ENCODE measurements around the gene PVALB.

PVALB gene

DNA sequence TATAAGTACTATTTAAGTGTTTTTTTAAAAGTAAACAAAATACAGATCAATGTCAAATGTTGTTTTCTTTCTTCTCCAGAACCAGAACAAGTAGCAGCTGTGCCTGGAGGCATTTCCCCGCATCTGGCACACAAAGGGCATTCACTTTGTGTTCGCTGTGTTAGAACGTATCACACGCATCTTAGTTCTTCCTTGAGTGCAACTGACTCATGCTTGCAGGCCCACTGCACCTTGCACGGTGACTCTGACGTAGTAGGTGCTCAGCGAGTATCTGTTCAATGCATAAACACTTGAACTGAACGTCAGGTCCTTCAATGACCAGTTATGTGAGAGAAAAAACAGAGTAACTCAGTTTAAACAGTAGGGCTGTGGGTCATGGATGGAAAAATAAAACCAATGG is 44.4 kb downstream of the PVALB start:
- no peak for DNase-seq (ENCODE audit: low read depth)

DNA sequence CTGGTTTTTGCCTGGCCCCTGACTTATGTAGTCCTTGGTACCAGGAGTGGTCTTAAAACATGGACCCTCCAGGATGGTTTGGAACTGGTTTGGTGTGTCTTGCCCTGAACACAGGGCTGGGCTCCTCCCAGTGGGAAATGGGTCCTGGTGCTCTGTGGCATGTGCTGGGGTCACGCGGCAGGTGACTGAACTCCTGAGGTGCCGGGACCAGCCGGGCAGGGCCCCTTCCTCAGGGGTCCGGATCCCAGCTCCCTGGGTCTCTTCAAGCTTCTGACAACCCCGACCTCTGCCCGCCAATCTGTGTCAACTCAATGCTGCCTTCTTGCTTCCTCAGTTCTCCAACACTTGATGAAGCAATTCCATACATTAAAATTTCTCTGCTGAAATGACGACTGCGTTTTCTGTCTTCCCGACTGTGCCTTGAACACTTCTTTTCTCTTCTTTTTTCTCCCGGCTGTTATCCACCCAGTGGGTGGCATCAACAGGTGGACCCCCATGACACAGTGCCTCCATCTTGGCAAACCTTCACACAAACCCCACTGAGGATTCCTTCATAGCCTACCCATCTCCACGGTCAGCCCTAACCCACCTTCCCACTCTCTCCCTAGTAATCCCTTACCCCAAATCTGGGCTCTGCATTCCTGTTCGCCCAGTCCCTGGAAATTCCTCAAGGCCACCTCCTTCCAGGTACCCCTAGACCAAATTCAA is 45.3 kb downstream of the PVALB start:
- no peak for DNase-seq (ENCODE audit: low read depth)

DNA sequence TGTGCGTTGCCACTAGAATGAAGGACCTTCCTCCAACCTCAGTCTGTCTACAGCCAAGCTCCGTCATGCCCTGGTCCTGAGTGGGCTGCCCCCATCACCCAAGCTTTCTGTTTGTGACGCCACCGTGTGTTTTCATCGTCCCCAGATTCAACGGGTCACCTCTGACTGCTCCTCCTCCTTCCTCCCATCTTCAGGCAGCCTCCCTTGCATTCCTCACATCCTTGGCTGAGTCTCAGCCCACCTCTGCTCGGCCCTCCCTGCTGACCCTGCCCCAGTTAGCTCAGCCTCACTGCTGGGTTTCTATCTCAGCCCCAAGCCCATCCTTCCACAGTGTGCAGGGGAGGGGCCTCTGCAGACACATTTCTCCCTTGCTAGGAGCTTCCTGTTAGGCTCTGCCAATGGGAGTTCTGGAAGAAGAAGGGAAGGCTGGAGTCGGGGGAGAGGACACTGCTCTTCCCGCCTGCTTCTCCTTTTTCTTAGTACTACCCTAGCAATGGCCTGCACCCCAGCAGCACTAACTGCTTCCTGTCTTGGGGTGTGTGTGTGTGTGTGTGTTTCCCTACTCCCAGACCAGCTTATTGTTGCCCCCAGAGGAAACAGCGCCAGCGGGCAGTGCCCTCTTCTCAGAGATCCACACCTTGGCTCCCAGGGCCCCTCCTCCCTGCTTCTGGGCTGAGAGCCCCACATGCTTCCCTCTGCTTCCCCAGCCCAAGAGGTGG is 46.2 kb downstream of the PVALB start:
- DNase-seq (ENCODE audit: low read depth), result no peak

DNA sequence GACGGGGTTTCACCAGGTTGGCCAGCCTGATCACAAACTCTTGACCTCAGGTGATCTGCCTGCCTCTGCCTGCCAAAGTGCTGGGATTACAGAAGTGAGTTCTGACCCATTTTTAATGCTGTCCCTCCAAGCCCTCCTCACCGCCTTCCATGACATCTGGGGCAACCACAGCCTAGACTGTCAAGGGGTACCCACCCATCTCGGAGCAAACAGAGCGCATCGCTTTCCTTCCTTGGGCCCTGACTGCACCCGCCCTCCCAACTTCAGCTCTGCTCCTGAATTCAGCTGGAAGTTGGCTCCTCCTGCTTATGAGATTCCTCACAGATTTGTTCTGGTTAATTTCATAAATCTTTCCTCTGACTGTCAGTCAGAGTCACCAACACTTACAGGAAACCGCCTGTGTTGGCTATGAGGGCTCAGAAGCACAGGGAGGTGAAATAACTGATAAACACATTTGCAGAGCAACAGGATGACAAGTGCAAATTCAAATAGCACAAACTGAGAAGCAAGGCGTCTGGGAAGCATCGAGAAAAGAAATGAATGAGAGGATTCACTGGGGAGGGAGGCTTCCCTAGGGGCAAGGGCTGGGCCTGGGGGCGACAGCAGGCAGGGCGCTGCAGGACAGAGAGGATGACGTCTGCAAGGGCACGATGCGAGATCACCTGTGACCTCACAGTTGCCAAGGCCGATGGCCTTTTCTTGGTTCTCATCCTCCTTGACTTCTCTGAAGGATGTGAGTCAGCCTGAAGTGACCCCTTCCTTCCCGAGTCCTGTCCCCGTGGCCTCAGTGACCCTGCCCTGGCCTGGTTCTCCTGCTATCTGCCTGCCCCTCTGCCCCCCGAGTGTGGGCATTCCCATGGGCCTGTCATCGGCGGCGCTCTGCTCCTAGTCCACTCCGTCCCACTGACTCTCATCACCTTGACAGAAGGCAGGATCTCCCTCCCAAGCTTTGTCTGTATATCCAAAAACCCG is 47.0 kb downstream of the PVALB start:
- no peak for DNase-seq (ENCODE audit: low read depth)

DNA sequence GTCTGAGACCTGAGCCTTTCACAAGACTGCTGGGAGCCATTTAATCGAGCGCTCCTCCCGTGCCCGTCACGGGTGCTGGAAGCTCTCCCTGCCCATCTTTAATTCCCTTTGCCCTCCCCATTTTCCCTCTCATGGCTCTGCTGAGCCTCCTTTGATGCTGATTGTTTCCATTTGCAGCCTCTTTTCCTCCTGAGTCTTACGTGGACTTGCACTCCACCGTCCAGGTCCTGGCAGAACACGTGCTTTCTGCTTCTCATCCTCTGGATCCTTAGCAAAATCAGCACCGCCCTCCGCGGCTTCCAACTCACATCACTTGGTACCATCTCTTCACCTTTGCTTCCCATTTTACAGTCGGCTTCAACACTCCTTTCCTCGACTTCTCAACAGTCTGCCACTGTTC is 48.2 kb downstream of the PVALB start:
- DNase-seq (ENCODE audit: low read depth), result no peak

DNA sequence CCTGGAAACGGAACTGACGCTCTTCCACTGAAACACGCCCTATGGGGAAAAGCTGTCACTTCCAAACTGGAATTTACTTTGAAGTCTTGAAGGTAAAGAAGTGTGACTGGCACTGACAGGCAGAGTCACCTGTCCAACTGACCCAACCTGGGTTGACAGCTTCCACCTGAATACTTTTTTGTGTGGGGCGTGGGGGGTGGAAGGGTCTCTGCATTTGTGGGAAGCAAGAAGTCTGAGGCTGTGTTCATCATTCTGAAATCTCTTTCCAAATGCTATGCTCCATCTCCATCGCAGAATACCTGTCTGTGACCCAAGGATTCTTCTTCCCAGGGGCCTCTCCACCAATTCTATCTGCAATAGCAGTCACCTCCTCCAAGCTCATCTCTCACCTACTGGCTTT is 48.7 kb downstream of the PVALB start:
- no peak for DNase-seq (ENCODE audit: low read depth)

GRCh38 chr22:36767035-36767775 is 49.6 kb downstream of the PVALB start:
- DNase-seq (ENCODE audit: low read depth), result no peak

DNA sequence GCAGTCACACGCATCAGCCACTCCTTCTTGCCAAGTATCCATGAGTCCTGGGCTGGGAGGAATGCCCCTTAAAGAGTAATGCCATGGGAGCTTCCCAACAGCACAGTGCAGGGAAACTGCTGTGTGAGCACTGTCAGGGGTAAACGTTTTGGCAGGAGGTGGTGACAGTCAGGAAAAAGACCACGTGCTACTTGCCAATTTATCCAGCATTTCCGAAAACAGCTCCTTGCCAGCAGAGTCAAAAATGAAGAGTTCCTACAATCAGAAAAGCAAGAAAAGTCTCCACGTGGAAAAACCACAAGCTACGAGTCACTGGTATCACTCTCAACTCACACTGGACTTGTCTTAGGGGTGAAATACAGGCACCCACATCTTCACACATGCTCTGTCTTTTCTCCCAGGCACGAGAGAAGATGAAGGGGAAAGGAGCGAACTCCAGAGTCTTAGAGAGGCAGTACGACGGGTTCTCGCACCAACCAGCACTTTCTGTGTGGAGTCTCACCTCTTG is 50.8 kb downstream of the PVALB start:
- peak; percentile 18 for DNase-seq (ENCODE audit: low read depth)

DNA sequence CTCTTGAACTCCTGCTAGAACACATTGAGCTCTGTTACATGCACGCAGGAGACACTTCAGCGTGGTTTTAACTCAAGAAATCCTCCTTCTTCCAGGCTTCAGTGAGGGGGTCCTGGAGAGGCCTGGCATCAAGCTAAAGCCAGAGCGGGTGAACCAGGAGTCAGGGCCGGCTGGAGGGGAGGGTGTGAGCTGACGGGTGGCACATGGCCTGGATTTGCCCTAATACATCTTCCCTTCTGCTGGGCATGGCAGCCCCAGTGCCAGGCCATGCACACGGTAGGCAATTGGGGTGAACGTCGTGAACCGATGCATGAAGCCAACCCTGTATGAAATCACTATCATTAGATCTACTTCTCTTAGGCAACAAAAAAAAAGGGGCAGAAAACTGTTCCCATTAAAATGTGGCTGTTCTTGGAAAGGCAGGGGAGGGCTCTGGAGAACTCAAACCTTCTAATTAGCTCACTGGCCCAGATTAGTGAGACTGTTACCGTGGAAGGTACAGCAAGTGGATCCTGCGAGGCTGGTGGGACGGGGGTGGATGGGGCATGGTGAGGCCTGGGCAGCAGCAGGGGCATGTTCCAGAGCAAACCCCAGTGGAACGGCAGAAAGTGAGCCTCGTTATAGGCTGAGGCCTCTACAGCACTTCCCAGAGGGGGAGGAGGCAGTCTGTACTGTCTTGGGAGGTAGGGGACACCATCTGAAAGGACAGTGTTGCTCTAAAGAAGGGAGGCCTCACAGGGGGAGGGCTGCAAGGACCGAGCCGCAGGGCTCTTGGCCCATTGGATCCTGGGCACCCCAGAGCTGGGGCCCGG is 51.5 kb downstream of the PVALB start:
- no peak for DNase-seq (ENCODE audit: low read depth)

DNA sequence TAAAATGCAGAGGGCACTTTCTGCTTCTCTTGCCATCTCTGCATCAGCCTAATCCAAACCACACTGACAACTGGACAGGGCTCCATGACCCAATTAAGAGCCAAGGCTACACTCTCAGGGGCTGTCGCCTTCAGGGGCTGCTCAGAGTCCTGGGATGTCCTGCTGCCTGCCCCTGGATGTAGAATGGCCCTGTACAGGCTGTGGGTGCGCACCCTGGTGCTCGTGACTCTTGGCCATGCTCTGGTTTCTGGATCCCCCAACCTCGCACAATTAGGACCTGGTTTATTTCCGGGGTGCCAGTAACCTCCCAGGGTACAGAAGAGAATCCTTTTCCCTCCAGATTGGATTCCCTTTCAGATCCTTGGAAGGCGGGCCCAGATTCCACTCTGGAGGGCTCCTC is 52.2 kb downstream of the PVALB start:
- DNase-seq (ENCODE audit: low read depth), result no peak

- DNase-seq (ENCODE audit: low read depth), result no peak
These were observed 52.8 kb downstream of the PVALB start for GRCh38 chr22:36764060-36764459.

DNA sequence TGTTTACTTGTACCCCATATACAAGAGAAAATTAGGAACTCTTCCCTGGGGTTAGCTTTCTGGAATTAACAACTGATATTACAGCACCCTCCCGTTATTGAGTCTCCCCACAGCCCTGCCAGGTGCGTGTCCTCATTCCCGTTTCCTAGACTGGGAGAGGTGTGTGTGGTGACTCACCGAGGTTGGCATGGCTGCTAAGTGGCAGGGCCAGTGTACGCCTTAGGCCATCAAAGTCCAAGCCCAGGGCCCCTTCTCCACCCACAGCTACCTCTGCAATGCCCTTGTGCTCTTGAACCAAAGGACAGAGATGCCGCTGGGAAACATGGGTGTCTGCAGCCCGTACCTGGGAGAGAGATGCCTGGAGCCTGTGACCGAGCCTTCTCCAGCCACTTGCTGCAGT is 53.3 kb downstream of the PVALB start:
- no peak for DNase-seq (ENCODE audit: low read depth)

DNA sequence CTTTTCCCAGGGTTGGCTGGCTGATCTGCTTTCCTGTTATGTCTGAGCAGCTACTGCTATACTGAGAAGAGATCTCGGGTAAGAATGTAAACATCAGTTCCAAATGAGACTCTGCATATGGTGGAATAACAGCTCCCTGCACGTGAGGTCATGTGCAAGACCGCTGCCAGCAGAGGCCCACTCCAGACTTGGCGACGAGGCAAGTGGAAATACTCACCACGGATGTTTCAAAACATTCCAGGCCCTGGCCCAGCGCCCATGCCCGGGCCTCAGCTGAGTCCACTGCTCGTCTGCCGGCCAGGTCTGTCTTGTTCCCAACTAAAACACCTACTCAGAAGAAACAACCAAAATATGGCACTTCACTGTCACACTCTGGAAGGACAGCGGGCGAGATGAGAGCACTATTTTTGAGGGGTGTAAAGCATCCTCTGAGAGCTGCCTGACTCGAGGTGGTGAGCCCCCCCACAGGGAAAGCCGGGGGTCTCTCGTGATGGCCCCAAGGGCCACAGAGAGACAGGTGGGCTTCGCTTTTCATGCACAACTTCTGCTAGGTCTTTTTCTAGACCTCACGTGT is 54.1 kb downstream of the PVALB start:
- peak; percentile 84 for DNase-seq (ENCODE audit: low read depth)

- no peak for DNase-seq (ENCODE audit: low read depth)
These were observed 55.1 kb downstream of the PVALB start for GRCh38 chr22:36761553-36762240.

DNA sequence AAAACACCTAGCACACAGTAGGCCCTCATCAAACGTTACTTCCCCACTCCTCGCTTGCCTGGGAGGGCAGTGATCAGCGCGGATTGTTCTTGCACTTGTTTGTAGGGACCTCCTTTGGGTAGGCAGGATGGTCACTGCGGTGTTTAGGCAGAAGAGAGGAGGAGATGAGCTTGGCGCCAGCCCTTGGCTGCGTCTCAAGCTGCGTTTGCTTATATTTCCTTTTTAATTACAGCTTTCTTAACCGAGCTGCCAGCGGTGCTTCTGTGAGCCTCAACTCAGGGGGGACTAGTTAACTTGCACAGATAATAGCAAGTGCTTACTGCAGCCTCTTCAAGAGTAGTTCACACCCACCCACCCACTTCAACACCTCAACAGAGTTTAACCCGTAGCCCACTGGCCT is 56.0 kb downstream of the PVALB start:
- no peak for DNase-seq (ENCODE audit: low read depth)

- no peak for DNase-seq (ENCODE audit: low read depth)
These were observed 57.2 kb downstream of the PVALB start for GRCh38 chr22:36759481-36760159.

DNA sequence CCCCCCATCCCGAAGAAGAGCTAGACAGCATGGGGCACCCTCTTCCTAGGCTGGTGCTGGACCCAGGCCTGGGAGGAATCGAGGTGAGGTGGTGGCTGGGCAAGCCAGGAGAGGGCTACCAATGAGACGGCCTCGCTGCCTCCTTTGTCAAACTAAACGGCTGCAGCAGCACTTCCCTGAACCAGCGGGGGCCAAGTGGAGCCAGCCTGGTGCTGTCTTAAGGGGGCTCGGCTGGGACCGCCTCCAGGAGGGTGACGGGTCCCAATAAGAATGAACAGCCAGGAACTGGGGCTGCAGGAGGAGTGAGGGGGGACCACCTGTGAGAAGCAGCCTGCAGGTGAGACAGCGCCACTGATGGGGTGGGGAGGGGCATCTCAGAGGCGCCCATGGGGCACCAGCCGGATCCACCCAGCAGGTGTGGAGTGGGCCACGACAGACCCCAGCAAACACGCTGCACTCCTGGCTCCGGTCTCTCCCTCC is 58.0 kb downstream of the PVALB start:
- DNase-seq (ENCODE audit: low read depth), result no peak

- DNase-seq (ENCODE audit: low read depth), result peak; percentile 60
These were observed 59.1 kb downstream of the PVALB start for GRCh38 chr22:36757668-36758211.

Measured in fibroblast of gingiva (primary cell).